ENCODE data around the gene IQCM.
"Not testable (repeated sequence)": the region's sequence is repeated elsewhere in the genome, so short reads cannot be mapped to it uniquely, and the experiment has no call there.

The IQCM gene

DNA sequence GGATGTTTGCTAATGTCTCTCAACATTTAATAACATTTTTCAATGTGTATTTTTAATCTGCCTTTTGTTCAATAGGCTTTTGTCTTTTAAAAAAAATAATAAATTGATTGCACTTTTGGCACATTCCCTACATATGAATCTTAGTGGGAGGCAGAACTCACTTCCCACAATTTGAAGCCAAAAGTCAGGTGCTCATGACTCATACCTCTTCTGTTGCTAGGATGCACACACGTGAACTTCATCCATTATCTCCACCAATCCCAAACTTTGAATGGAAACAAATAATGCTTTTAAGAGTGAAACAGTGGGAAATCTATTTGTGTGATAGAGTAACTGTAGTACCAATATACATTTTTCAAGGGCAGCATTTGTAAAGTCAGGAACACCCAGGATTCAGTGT is 260.5 kb downstream of the IQCM start:
- DNase-seq = peak; percentile 45

DNA sequence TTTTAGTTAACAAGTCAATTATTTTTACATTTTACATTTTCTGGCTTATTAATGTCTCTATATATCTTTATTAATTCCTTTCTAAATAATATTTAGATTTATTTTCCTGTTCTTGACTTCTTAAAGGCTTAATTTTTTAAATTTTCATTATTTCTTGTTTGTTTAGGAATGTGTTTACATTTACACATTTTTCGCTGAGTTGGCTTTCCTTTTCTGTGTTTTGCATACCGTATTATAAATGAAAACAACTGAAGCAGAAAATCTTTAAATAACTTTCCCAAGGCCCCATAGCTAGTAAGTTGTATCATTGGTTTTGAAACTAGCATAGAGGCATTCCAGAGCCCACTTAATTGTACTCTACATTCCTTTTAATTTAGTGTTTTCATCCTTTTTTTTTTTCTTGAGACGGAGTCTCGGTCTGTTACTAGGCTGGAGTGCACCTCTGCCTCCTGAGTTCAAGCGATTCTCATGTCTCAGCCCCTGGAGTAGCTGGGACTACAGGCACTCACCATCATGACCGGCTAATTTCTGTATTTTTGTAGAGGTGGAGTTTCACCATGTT is 261.6 kb downstream of the IQCM start:
- DNase-seq = peak; percentile 37

DNA sequence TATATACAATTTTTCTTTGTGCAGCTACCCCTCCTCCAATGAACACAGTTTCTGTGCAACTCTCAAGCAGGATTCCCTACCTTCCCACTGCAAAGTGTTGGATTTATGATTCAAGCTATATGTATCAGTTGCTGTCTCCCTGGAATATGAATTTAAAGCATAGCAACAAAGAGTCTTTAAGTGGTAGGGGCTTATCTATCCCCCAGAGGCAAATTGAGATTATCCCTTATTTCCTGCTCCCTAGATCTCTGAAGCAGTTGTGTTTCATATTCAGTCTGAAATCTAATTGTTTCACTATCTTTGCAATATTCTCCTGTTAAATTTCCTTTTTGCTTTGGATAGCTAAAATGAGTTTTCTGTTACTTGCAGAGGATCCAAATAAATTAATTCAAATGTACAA is 263.0 kb downstream of the IQCM start:
- DNase-seq = no peak

DNA sequence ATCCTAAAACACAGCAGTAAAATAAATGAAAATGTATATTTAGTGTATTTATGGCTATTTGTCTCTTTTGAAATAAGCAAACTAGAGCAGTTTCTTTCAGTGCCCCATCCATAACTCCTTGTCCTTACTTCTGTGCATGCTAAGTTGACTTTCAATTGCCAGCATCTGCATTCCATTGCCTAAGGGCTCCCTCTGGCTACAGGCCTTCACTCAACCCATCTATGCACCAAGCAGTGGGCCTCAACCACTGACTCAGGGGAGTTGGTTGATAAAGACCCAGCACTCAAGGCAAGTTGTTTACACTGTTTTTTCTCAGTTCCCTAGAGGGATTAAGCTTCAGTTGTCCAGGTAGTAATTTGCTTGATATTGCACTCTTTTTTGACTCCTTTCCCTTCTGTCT is 265.7 kb downstream of the IQCM start:
- DNase-seq = peak; percentile 0

DNA sequence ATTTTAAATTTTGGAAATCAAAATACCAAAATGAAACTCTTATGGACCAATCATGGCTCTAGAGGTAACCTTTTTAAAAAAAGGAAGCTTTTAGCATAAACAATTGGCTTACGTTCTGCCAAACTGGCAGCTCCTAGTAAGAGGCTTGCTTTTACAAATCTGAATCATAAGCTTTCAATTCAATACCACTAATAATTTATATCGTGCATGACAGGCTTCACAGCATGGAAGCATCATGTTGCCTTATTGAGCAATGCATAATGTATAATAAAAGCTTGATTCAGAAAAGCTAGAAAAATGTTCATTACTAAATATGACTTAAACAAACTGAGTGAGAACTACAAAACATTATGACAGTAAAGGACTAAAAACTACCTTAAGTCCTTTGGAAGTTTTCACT is 280.9 kb downstream of the IQCM start:
- DNase-seq = no peak

DNA sequence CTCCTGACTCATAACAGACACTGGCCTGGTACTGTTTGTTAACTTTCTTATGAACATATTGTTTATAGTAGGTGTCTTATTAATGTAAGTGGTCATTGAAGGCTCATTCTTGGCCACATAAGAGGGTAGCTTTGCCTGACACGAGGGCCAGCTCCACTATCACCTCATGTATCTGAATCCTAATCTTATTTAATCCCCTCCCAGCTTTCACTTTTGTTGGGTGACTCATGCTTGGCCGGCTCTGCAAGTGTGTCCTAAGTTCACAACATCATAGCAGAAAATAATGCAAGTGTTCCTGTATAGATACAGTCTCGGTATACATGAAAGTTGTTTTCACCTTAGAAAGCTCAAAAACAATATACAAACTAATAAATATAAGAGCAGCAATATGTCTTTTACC is 283.8 kb downstream of the IQCM start:
- no peak for DNase-seq

DNA sequence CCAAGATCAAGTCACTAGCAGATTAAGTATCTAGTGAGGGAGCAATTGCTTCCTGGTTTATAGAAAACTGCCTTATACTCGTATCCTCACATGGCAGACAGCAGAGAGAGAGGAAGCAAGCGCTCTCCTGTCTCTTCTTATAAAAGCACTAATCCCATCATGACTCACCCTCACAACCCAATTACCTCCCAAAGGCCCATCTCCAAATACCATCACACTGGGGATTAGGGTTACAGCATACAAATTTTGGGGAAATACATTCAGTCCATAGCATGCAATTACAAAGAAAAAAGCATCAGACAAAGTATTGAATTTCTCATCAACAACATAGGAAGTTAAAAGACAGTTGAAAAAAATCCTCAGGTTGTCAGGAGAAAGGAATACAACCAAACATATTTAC is 292.6 kb downstream of the IQCM start:
- DNase-seq = no peak

DNA sequence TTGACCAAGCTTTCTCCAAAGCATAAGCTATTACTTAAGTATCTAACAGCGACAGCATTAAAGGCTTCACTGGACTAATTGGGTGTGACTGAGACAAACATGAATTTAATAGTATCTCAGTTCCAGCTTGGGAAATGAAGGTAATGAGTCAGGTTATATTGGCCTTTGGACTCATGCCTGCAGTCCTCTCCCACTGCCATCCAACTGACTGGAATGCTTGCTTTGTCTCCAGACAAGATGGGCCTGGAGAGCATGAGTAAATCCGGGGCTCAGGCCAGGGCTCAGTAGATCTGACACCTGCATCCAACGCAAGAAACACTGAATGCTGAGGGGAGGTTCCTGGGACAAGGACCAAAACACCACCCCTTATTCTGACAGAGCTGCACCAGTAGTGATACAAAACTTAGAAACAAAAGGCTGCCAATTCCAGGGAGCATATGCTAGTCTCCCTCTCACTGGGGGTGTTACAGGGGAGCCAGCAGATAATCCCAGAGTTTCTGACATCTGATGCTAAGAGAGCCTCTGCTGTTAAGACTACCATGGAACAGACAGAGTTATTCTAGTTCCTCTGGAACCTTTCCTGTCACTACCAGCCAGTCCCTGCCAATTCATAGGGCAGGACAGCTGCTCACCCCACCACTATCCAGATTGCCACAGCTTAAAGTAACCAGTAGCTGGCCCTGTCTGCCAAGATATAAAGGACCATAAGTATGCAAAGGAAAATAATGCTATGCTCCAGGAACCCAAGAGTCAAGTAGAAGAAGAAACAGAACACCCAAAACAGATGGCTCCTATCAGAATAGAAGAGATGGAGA is 293.8 kb downstream of the IQCM start:
- DNase-seq = peak; percentile 7

DNA sequence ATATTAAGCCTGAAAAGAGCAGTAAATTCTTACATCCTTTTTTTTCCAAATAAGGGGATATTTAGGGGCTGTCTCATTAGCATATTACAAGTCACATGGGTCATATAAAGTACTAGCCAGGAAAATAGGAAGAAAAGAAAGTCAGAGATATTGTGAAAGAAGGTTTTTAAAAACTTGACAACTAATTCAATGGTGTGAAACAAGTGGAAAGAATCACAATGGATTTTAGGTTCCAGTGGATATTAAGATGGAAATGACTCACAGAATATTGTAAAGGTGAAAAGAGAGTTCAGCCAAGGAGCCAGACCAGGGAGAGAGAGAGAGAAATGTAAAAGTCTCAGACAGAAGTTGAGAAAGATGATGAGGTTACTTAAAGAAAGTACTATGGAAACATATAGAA is 297.2 kb downstream of the IQCM start:
- DNase-seq = peak; percentile 2

DNA sequence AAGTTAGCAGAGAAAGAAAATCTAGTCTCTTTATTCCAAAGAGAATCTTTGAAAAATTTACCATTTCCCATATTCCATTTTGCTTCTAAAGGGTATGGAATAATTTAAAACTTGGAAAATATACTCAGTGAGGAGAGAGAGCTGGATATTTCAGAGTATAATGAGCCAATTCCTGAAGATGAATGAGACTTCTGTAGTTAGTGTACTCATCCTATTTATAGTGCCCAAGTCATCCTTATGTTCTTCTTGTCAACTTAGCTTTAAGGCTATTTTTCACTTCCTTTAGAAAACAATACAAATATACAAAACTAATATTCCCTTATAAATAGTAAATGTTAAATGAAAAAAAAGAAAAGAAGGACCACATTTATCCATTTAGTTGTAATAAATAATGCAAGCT is 302.6 kb downstream of the IQCM start:
- DNase-seq = no peak

DNA sequence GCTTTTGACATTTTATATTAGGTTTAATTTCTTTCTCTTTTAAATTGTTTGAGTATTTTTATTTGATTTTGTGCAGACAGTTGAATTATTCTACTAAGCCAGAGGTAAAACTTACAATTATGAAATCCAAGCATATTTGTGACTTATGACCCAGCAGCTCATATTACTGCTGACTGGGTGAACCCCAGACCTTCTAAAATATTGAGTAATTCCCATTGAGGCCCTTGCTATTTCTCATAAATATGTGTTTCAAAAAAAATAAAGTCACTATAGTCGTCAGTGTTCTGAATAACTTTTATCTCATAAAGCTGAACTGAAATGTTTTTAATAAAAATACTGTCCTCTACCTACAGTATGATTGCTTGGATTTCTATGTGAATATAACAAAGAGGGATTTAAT is 303.1 kb downstream of the IQCM start:
- no peak for DNase-seq

DNA sequence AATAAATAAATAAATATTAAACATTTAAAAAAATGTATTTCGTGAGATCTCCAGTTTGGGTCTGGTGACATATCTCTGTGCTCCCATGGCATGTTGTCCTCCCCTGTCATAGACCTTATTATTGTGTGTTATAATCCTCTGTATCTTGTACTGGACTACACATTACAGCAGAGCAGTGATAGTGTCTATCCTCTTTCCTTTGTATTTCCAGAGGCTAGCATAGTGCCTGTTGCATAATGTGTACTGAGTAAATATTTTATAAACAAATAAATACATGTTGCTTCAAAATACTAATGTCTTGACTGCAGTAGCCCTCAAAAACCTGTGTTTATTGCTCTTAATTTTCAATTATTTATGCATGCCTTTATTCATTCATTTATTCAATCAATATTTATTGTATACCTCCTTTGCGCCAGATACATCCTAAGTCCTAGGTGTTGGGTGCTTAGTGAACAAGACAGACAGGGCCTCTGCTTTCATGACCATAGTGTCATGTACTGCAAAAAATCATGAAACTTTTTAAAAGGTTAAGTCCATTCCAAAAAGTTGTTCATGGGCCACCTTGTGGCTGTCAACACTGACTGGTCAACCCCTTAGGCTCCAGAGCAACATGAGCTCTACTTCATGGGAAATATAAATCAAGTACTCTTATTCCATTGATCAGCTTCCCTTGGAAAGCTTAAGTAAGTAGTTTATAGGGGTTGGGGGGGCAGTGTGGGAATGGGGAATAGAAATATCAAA is 303.9 kb downstream of the IQCM start:
- no peak for DNase-seq

DNA sequence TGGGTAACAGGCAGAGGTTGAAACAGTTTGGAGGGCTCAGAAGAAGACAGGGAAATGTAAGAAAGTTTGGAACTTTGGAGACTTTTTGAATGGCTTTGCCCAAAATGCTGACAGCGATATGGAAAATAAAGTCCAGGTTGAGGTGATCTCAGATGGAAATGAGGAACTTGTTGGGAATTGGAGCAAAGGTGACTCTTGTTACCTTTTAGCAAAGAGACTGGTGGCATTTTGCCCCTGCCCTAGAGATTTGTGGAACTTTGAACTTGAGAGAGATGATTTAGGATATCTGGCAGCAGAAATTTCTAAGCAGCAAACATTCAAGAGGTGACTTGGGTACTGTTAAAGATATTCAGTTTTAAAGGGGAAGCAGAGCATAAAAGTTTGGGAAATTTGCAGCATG is 308.3 kb downstream of the IQCM start:
- not testable (repeated sequence) for DNase-seq

DNA sequence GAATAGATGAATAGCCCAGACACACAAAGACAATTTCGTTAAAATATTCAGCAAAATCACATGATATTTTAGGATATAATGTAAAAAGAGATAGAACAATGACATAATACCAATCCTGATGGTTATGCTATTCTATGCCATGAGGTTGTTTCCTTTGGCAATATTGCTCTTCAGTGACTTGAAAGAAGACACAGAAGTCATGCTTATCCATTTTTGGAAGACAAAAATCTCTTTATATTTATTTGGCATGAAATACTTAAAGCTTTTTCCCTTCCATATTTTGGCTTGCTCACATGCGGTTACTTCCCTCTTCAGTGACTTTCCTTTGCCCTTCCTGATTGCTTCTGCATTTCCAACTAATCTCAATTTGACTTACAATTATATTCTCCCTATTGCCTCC is 314.8 kb downstream of the IQCM start:
- DNase-seq = no peak

DNA sequence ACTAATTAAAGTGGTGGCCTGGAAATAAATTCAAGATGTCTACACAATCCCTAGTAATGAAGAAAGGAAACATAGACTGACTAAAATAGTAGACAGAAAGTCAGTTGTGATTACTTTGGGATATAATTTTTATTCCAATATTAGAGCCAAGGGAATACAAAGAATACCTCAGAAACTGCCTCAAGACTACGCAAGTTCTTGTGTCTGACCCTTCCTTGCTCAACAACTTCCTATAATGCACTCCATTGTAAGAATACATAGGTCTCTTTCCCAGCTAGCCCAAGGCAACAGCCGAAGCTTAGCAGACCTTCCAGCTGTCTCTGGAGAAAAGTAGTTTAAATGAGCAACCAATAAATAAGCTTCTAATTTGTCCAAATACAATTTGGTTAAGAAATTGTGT is 315.9 kb downstream of the IQCM start:
- no peak for DNase-seq

DNA sequence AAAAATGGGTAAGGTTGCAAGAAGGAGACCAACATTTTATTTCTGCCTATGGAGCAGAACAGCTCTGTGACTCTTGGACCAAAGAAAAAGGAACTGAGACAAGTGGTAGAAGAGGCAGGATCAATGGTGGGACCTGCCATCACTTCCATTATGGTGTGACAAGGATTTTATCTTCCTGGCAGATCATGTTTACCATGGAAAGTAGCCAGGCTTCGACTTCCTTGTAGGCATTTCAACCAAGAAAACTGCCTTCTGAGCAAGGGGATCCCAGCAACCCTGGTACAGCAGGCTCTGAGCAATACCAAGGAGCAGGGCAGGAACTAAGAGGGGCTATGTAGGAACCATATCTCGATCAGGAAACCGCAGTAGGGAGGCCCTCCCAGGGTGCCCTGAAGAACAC is 317.4 kb downstream of the IQCM start:
- no peak for DNase-seq

DNA sequence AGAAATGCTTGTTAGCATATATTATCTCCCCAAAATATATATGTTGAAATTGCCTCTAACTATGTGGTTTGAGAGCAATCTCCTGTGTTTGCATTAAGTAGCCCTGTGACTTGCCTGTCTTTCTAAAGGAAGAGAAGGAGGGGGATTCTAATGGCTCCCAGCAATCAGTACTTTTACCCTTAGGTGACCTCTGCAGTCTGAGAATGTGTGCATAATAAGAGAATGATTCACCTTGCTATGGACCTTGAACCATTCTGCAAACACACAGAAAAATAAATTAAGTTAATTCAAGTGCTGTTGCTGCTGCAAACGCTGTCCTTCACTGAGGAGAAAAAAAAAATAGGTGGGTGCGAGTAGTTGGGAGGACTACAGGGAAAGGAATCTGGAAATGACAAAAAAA is 322.2 kb downstream of the IQCM start:
- peak; percentile 16 for DNase-seq

DNA sequence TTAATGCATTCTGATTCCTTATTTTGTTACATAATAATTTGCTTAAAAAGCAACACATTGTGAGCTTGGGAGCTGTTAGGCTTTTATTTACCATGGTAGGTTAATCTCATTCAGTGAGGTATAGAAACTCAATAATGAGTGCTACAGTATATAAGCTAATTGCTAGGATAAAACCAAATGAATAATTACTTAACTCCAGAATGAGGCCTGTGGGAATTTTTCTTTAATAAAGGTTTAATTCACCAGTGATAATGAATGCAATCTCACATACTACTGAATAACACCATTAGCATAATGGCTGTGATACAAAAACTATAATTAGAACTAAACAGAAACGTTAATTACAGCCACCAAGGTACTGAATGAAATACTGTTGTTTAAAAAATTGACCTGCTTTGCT is 326.3 kb downstream of the IQCM start:
- no peak for DNase-seq

DNA sequence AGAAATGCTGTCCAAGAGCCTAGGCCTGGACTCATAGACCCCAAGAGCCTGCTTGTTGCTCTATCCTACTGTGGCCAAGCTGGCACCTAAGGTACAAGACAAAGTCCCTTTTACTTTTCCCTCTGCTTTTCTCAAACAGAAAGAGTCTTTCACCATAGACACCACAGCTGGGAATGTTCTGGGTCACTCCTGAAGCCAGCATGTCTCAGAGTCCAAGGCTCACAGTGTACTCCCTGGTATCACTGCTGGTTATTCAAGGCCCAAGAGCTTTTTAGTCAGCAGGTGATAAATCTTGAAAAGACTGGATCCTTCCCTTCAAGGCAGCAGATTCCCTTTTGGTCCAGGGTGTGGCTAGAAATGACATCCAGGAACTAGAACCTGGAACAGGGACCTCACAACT is 328.8 kb downstream of the IQCM start:
- no peak for DNase-seq

DNA sequence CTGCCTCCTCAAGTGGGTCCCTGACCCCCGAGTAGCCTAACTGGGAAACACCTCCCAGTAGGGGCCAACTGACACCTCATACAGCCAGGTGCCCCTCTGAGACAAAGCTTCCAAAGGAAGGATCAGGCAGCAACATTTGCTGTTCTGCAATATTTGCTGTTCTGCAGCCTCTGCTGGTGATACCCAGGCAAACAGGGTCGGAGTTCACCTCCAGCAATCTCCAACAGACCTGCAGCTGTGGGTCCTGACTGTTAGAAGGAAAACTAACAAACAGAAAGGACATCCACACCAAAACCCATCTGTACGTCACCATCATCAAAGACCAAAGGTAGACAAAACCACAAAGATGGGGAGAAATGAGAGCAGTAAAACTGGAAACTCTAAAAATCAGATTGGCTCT is 347.0 kb downstream of the IQCM start:
- DNase-seq = not testable (repeated sequence)

DNA sequence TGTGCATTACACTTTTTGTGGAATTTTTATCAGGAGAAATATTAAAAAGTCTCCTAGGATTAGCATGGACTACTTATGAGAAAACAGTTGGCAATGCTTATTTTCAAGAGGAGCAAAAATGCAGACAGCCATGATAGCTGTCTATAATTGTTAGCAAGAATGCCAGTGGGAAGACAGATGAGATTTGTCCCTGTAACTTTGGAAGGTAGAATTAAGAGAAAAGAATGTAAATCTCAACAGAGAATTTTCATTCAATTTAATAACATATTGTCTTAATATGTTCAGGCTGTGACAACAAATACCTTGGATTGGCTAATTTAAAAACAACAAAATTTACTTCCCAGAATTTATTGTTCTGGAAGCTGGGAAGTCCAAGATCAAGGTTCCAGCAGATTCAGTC is 349.2 kb downstream of the IQCM start:
- DNase-seq = no peak

DNA sequence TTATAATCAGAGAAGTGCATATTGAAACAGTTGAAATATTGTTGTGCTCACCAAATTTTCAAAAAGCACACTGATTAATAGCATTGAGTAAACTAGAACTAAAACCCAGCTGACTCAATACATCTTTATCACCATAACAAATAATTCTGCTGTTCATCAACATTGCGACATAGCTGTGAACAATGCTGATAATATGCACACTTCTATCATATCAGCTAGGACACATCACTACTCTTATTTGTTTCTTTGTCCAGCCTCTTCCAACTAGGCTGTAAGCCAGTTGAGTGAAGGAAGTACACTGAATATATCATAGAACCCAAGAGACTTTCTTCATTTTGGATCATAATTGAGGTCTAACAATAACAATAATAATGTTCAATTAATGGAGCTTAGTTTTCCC is 349.7 kb downstream of the IQCM start:
- peak; percentile 33 for DNase-seq

DNA sequence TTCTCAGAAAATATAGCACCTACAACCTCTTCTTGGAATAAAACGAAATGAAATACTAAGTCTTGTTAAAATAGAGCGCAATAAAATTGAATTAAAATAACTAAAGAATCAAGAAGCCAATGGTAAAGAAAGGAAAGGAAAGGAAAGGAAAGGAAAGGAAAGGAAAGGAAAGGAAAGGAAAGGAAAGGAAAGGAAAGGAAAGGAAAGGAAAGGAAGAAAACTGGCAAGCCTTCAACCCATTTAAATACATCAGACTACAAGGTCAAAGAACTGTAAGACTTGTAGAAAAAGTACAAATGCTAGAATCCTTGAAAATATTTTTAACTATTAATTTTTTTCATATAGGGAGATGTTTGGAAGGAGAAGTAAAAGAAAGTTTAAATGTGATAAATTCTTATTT is 372.1 kb downstream of the IQCM start:
- DNase-seq = no peak

DNA sequence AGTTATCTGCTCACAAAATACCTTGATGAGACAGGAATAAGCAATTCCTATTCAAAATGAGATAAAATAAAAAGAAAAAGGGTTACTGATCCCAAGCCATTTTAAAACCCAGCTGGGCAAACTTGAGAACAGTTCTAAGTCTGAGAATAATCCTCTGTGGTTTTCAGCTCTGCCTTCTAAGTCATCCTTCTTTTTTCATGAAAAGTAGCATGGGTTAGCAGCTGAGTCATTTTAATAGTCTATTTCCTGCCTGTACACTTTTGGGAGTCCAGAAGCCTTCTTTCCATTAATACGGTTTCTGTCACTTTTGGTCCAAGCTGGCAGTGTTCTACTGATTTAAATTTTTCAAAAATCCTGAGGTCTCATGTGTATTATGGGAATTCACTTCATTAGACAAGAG is 374.3 kb downstream of the IQCM start:
- peak; percentile 16 for DNase-seq

Measured in kidney glomerular epithelial cell (primary cell).